GM10266 (cell line): ENCODE measurements around the gene SHISA9.
A peak's percentile ranks its signal among the peaks of the same experiment; 100 is the strongest.
"Not testable (repeated sequence)": the region's sequence is repeated elsewhere in the genome, so short reads cannot be mapped to it uniquely, and the experiment has no call there.

ENCODE experiments used
- DNase-seq: peaks from one replicate; pipeline ENCODE4 v3.0.0; 2012; ENCODE audit errors: extremely low spot score
- CTCF ChIP-seq: IDR thresholded peaks from 2 replicates; pipeline ENCODE4 v1.5.1; 2012; ENCODE audit warnings: mild to moderate bottlenecking, low read depth; ENCODE audit not compliant: control insufficient read depth, insufficient read depth; ENCODE audit errors: missing control alignments

SHISA9 gene

GRCh38 chr16:12901597-12902461, at the start of gene SHISA9:
SHISA9 (plus strand) TSS chr16:12901598.
- no peak for TF ChIP-seq CTCF
- DNase-seq: peak; percentile 26

GRCh38 chr16:12853972-12854371, 47.4 kb upstream of the SHISA9 start:
- DNase-seq: no peak
- no peak for TF ChIP-seq CTCF

- not testable (repeated sequence) for DNase-seq
Measured at GRCh38 chr16:12857435-12857834, 44.0 kb upstream of the SHISA9 start.

GRCh38 chr16:12862327-12862726, 39.1 kb upstream of the SHISA9 start:
- TF ChIP-seq CTCF: no peak
- DNase-seq: no peak

- no peak for DNase-seq
- TF ChIP-seq CTCF: no peak
Measured at GRCh38 chr16:12862941-12863340, 38.5 kb upstream of the SHISA9 start.

- no peak for TF ChIP-seq CTCF
Measured at GRCh38 chr16:12866981-12867551, 34.3 kb upstream of the SHISA9 start.

GRCh38 chr16:12868169-12868568, 33.2 kb upstream of the SHISA9 start:
- DNase-seq: no peak
- no peak for TF ChIP-seq CTCF

More at GRCh38 chr16:12866981-12867551, 34.3 kb upstream of the SHISA9 start:
- no peak for DNase-seq
